ENCODE data around the gene HTR4.

The HTR4 gene

DNA sequence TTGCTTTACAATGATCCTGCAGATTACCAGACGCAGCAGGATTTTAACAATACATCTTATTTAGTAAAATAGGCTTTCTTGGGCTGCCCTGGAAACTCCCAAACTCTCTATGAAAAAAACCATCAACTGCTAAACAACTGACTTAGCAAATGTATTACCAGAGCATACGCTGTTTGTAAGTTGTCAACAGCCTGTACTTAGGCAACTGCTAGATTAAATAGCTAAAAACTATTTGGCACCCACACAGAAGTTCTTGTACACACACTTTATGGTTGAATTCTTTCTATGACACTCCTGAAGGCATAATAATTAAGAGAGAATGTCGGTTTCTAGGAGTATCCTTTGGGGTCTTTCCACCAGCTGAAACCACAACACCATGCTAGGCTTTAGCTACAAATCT lies 146.7 kb downstream of the HTR4 start:
- H3K9me3 Mint-ChIP-seq = no peaks in the 10 kb centered on the region
- no peak overlapping the region for H3K27ac Mint-ChIP-seq
- H3K36me3 Mint-ChIP-seq (ENCODE audit: low read depth) = no peaks in the 10 kb centered on the region
- no peaks in the 10 kb centered on the region for H3K27me3 Mint-ChIP-seq (ENCODE audit: low read depth)
- H3K4me3 Mint-ChIP-seq = no peak overlapping the region
- no peaks in the 10 kb centered on the region for H3K4me1 Mint-ChIP-seq (ENCODE audit: low read depth)

GRCh38 chr5:148499452-148499851 lies 154.9 kb downstream of the HTR4 start:
- Mint-ChIP-seq H3K27me3 (ENCODE audit: low read depth) (peaks cover 5% of the 10 kb centered on the region), H3K27ac (no peak overlapping the region), H3K4me1 (ENCODE audit: low read depth) (no peaks in the 10 kb centered on the region), H3K9me3 (no peaks in the 10 kb centered on the region), H3K4me3 (no peak overlapping the region), H3K36me3 (ENCODE audit: low read depth) (no peaks in the 10 kb centered on the region)

GRCh38 chr5:148497757-148498156 lies 156.6 kb downstream of the HTR4 start:
- Mint-ChIP-seq H3K4me3 (no peak overlapping the region), H3K9me3 (no peaks in the 10 kb centered on the region), H3K4me1 (ENCODE audit: low read depth) (no peaks in the 10 kb centered on the region), H3K27ac (no peak overlapping the region), H3K36me3 (ENCODE audit: low read depth) (no peaks in the 10 kb centered on the region), H3K27me3 (ENCODE audit: low read depth) (peaks cover 7% of the 10 kb centered on the region)

DNA sequence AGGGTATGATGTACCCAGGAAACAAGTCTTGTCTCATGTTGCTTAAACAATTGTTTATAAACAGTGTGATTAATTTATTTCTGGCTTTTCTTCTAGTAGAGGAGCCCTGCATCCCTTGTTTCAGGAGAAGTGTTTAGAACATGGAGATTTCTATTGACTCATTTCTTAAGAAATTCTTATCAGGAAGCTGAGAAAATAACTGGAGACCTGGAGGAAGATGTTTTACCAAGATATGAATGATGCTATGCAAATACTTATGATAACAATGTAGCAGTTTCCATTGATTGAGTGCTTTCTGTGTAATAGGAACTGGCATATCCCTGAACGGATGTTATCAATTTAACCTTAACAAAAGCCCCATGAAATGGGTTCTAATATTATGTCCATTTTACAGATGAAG lies 162.0 kb downstream of the HTR4 start:
- no peaks in the 10 kb centered on the region for H3K9me3 Mint-ChIP-seq
- peaks cover 19% of the 10 kb centered on the region for H3K27me3 Mint-ChIP-seq (ENCODE audit: low read depth)
- H3K36me3 Mint-ChIP-seq (ENCODE audit: low read depth) = no peaks in the 10 kb centered on the region
- H3K4me3 Mint-ChIP-seq = no peak overlapping the region
- H3K4me1 Mint-ChIP-seq (ENCODE audit: low read depth) = no peaks in the 10 kb centered on the region
- H3K27ac Mint-ChIP-seq = no peak overlapping the region

DNA sequence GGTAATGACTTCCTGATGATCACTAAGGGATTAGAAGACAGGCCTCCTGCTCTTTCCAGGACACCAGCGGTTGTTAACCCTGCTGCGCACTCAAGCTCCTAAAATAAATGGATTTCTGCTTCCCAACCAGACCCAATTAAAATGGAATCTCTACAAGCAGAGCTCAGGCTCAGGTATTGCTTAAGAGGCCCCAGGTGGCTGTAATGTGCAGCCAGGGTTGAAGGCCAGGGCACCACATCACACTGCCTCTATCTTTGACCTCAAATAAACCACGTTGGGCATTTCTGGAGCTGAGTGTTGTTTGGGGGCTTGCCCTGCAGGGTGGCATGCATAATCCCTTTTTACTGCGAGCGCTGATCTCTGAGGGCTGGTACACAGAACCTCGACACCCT lies 162.5 kb downstream of the HTR4 start:
- Mint-ChIP-seq H3K9me3 (no peaks in the 10 kb centered on the region), H3K27me3 (ENCODE audit: low read depth) (peaks cover 23% of the 10 kb centered on the region), H3K4me1 (ENCODE audit: low read depth) (no peaks in the 10 kb centered on the region), H3K4me3 (no peak overlapping the region), H3K36me3 (ENCODE audit: low read depth) (no peaks in the 10 kb centered on the region), H3K27ac (no peak overlapping the region)

DNA sequence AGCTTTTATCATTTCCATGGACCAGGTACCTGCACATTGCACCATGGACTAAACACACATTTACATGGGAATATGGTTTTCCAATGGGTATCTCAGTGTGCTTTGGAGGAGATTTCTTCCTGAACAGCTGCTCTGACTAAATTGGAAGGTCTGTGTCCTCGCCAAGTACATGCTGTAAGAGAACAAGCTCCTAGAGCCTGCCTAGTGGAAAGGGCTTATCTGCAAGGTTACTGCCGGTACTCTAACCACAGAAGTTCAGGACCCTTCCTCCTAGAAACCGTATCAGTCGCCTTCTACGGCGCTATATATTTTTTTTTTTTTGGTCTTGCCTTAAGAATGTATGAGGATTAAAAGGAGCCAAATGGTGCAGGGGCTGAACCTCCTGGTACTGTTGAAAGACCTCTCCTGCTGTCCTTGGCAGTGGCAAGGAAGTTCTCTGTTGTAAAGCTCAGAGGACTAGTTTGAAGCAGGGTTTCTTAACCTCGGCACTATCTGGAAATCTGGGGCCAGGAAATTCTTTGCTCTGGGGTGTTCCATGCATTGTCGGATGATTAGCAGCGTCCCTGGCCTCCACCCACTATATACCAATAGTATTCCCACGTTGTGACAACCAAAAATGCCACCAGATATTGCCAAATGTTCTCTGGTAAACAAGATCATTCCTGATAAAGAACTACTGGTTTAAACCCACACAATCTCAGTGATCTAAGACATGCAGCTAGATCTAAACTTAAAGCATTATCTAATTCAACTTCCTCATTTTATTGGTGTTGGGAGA lies 163.1 kb downstream of the HTR4 start:
- H3K27ac Mint-ChIP-seq = no peak overlapping the region
- H3K27me3 Mint-ChIP-seq (ENCODE audit: low read depth) = peaks cover 28% of the 10 kb centered on the region
- H3K4me1 Mint-ChIP-seq (ENCODE audit: low read depth) = no peaks in the 10 kb centered on the region
- H3K36me3 Mint-ChIP-seq (ENCODE audit: low read depth) = no peaks in the 10 kb centered on the region
- no peaks in the 10 kb centered on the region for H3K9me3 Mint-ChIP-seq
- no peak overlapping the region for H3K4me3 Mint-ChIP-seq

DNA sequence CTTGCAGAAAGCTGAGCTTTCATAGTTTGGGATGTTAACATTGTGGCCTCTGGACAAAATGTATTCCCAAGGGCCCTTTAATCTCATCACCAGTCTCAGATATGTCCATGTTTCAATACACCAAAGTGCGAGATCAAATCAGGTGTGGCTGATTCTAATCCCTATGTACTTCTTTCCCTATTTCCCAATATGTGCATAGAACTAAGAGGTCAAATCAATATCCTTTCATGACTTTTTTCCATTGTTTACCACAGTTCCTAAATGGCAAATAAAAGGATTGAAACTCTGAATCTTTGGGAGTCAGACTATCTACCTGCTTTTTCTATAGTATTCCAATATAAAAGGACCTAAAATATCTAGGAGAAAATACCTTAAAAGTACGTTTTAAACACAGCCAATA lies 165.6 kb downstream of the HTR4 start:
- Mint-ChIP-seq H3K27ac (no peak overlapping the region), H3K27me3 (ENCODE audit: low read depth) (peaks cover 29% of the 10 kb centered on the region), H3K36me3 (ENCODE audit: low read depth) (no peaks in the 10 kb centered on the region)

GRCh38 chr5:148486456-148486855 lies 167.9 kb downstream of the HTR4 start:
- Mint-ChIP-seq H3K36me3 (ENCODE audit: low read depth) (no peaks in the 10 kb centered on the region), H3K4me3 (no peak overlapping the region), H3K27me3 (ENCODE audit: low read depth) (peaks cover 27% of the 10 kb centered on the region), H3K27ac (no peak overlapping the region), H3K9me3 (no peaks in the 10 kb centered on the region), H3K4me1 (ENCODE audit: low read depth) (no peaks in the 10 kb centered on the region)

More for the DNA sequence above, 165.6 kb downstream of the HTR4 start:
- no peaks in the 10 kb centered on the region for H3K9me3 Mint-ChIP-seq
- no peak overlapping the region for H3K4me3 Mint-ChIP-seq
- no peaks in the 10 kb centered on the region for H3K4me1 Mint-ChIP-seq (ENCODE audit: low read depth)

- Mint-ChIP-seq H3K27ac (no peak overlapping the region), H3K4me1 (ENCODE audit: low read depth) (no peaks in the 10 kb centered on the region), H3K36me3 (ENCODE audit: low read depth) (no peaks in the 10 kb centered on the region), H3K4me3 (no peak overlapping the region), H3K9me3 (no peaks in the 10 kb centered on the region), H3K27me3 (ENCODE audit: low read depth) (peaks cover 25% of the 10 kb centered on the region)
These were observed 169.7 kb downstream of the HTR4 start for GRCh38 chr5:148484651-148485050.

- H3K4me1 Mint-ChIP-seq (ENCODE audit: low read depth) = no peaks in the 10 kb centered on the region
- H3K4me3 Mint-ChIP-seq = no peak overlapping the region
- no peak overlapping the region for H3K27ac Mint-ChIP-seq
- H3K36me3 Mint-ChIP-seq (ENCODE audit: low read depth) = no peaks in the 10 kb centered on the region
- H3K27me3 Mint-ChIP-seq (ENCODE audit: low read depth) = peaks cover 25% of the 10 kb centered on the region
- no peaks in the 10 kb centered on the region for H3K9me3 Mint-ChIP-seq
These were observed 170.6 kb downstream of the HTR4 start for GRCh38 chr5:148483750-148484149.

DNA sequence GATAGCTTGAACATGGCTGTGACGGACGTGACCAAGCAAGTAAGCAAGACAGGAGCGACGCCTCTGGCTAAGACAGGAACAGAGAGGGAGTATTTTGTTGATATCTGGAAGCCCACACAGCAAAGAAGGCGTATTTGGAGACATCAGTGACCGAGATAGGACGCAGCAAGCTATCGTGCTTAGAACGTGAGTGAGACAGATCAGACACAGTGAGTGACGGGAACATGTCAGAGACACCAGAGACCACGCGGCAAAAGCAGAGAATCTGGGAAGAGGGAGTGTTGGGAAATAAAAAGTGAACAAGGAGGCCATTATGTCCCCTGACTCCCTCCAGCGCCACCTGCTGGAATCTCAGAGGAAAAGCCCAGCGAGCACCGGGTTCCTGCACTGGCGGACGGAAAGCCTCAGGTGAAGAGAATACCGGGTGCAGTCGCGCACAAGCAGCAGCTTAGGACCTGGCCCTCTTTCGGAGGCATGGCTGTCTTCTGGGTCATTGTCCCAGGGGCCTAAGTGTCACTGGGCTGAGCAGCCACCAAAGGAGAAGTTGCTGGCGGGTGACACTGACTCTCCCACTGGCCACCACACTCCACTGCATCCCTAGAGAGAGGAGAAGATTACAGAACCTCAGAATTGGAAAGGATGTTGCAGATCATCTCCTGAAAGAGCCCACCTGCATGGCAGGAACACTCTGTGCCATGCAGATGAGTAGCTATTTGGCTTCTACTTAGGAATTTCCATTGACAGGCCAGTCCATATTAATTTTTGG lies 171.4 kb downstream of the HTR4 start:
- Mint-ChIP-seq H3K36me3 (ENCODE audit: low read depth) (no peaks in the 10 kb centered on the region), H3K9me3 (no peaks in the 10 kb centered on the region), H3K4me1 (ENCODE audit: low read depth) (no peaks in the 10 kb centered on the region), H3K27me3 (ENCODE audit: low read depth) (peaks cover 22% of the 10 kb centered on the region), H3K4me3 (no peak overlapping the region), H3K27ac (no peak overlapping the region)

DNA sequence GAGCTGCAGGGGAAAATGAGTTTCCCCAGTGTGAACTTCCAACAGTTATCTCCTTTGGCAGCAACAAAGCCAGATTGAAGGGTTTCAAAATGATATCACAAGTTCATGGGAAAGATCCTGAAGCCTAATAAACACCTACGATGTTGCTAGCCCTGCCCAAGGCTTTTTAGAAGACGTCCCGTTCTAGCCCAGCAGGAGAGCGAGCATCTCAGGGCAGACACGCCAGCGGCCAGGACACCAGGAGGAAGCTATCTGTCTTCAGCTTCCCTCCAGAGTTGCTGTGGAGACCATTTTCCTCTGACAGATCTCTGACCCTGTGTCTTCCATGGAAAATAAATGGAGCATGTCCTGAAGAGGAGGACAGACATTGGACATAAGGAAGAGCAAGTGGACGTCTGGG lies 172.1 kb downstream of the HTR4 start:
- H3K4me3 Mint-ChIP-seq = no peak overlapping the region
- H3K36me3 Mint-ChIP-seq (ENCODE audit: low read depth) = no peaks in the 10 kb centered on the region
- no peaks in the 10 kb centered on the region for H3K9me3 Mint-ChIP-seq
- peaks cover 17% of the 10 kb centered on the region for H3K27me3 Mint-ChIP-seq (ENCODE audit: low read depth)
- H3K4me1 Mint-ChIP-seq (ENCODE audit: low read depth) = no peaks in the 10 kb centered on the region
- no peak overlapping the region for H3K27ac Mint-ChIP-seq

GRCh38 chr5:148477429-148477828 lies 176.9 kb downstream of the HTR4 start:
- Mint-ChIP-seq H3K9me3 (no peaks in the 10 kb centered on the region), H3K36me3 (ENCODE audit: low read depth) (no peaks in the 10 kb centered on the region), H3K4me3 (no peak overlapping the region), H3K4me1 (ENCODE audit: low read depth) (no peaks in the 10 kb centered on the region), H3K27ac (no peak overlapping the region), H3K27me3 (ENCODE audit: low read depth) (peaks cover 14% of the 10 kb centered on the region)

DNA sequence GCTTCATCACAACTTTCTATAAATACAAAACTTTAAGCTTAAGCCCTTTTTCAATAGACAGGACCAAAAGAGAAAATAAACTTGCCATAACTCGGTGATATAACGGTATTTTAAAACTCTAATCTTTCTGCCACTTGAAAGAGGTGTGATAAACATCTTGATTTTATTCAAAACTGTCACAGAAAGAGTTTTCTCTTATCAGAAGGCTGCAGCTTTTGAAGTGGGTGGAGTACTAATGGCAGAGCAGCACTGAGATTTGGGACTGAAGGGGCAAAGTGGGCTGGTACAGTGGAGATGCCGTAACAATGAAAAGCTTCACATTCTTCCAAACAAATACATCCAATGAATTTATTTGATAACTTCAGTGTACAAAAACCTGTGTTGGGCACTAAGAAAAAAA lies 178.0 kb downstream of the HTR4 start:
- Mint-ChIP-seq H3K27ac (no peak overlapping the region), H3K4me1 (ENCODE audit: low read depth) (no peaks in the 10 kb centered on the region), H3K4me3 (no peak overlapping the region), H3K27me3 (ENCODE audit: low read depth) (peaks cover 14% of the 10 kb centered on the region), H3K9me3 (no peaks in the 10 kb centered on the region), H3K36me3 (ENCODE audit: low read depth) (no peaks in the 10 kb centered on the region)

- Mint-ChIP-seq H3K36me3 (ENCODE audit: low read depth) (no peaks in the 10 kb centered on the region), H3K27ac (no peak overlapping the region), H3K4me1 (ENCODE audit: low read depth) (no peaks in the 10 kb centered on the region), H3K9me3 (no peaks in the 10 kb centered on the region), H3K27me3 (ENCODE audit: low read depth) (peaks cover 14% of the 10 kb centered on the region), H3K4me3 (no peak overlapping the region)
These were observed 180.3 kb downstream of the HTR4 start for GRCh38 chr5:148474025-148474511.
